Trophoblast cell (in vitro differentiated cells and primary cell): ENCODE data around the gene FLACC1.
"Not testable (repeated sequence)": the region's sequence is repeated elsewhere in the genome, so short reads cannot be mapped to it uniquely, and the experiment has no call there.

Source experiments
- DNase-seq, 2 donors: peaks; one replicate each; pipeline ENCODE4 v3.0.0-alpha.2; 2016
- H2AFZ ChIP-seq: 2 replicates; pipeline ENCODE4 v1.6.1; 2013; ENCODE audit warnings: low read length, moderate library complexity, mild to moderate bottlenecking; ENCODE audit not compliant: insufficient read depth, poor library complexity
- H2AK5ac ChIP-seq: 2 replicates; pipeline ENCODE4 v1.6.1; 2013; ENCODE audit warnings: mild to moderate bottlenecking, low read length
- H2BK120ac ChIP-seq: 2 replicates; pipeline ENCODE4 v1.6.1; 2013; ENCODE audit warnings: low read length, mild to moderate bottlenecking, moderate library complexity; ENCODE audit not compliant: insufficient read depth, poor library complexity
- H2BK12ac ChIP-seq: 2 replicates; pipeline ENCODE4 v1.6.1; 2013; ENCODE audit warnings: mild to moderate bottlenecking, low read length, moderate library complexity
- H2BK5ac ChIP-seq: 2 replicates; pipeline ENCODE4 v1.6.1; 2013; ENCODE audit warnings: low read length, low read depth, moderate library complexity, mild to moderate bottlenecking; ENCODE audit not compliant: poor library complexity
- H3K14ac ChIP-seq: 2 replicates; pipeline ENCODE4 v1.6.1; 2013; ENCODE audit warnings: mild to moderate bottlenecking, low read length
- H3K18ac ChIP-seq: 2 replicates; pipeline ENCODE4 v1.6.1; 2013; ENCODE audit warnings: mild to moderate bottlenecking, low read length
- H3K23ac ChIP-seq: 2 replicates; pipeline ENCODE4 v1.6.1; 2013; ENCODE audit warnings: low read length
- H3K27ac ChIP-seq: 2 replicates; pipeline ENCODE4 v1.5.1; 2013; ENCODE audit warnings: low read depth, mild to moderate bottlenecking, inconsistent platforms, low read length, moderate library complexity
- H3K27me3 ChIP-seq: 2 replicates; pipeline ENCODE4 v1.6.1; 2013; ENCODE audit warnings: inconsistent platforms, mild to moderate bottlenecking, low read length, moderate library complexity; ENCODE audit not compliant: insufficient read depth
- H3K36me3 ChIP-seq, 2 experiments: 1 replicate in 1 of 2; 2 replicates in 1 of 2; pipeline ENCODE4 v1.6.1; 2013; ENCODE audit warnings: low read length in 2 of 2, mild to moderate bottlenecking in 2 of 2, moderate library complexity in 1 of 2; ENCODE audit not compliant: insufficient read depth in 2 of 2, control insufficient read depth in 1 of 2
- H3K4ac ChIP-seq: 2 replicates; pipeline ENCODE4 v1.6.1; 2013; ENCODE audit warnings: low read depth, mild to moderate bottlenecking, low read length, moderate library complexity
- H3K4me1 ChIP-seq, 2 experiments: 1 replicate in 1 of 2; 2 replicates in 1 of 2; pipeline ENCODE4 v1.6.1; 2013; ENCODE audit warnings: low read length in 2 of 2, mild to moderate bottlenecking in 2 of 2, moderate library complexity in 1 of 2; ENCODE audit not compliant: insufficient read depth in 2 of 2, control insufficient read depth in 1 of 2
- H3K4me2 ChIP-seq: 2 replicates; pipeline ENCODE4 v1.6.1; 2013; ENCODE audit warnings: inconsistent platforms, mild to moderate bottlenecking, low read length, moderate library complexity
- H3K4me3 ChIP-seq: 2 replicates; pipeline ENCODE4 v1.5.1; 2013; ENCODE audit warnings: mild to moderate bottlenecking, low read depth, low read length, inconsistent platforms
- H3K79me1 ChIP-seq: one replicate; pipeline ENCODE4 v1.6.1; 2013; ENCODE audit warnings: low read length
- H3K79me2 ChIP-seq: 2 replicates; pipeline ENCODE4 v1.6.1; 2013; ENCODE audit warnings: low read length, mild to moderate bottlenecking; ENCODE audit not compliant: control insufficient read depth, insufficient read depth, poor library complexity
- H3K9ac ChIP-seq: 2 replicates; pipeline ENCODE4 v1.6.1; 2013; ENCODE audit warnings: mild to moderate bottlenecking, low read length
- H3K9me3 ChIP-seq: 2 replicates; pipeline ENCODE4 v1.6.1; 2013; ENCODE audit warnings: low read depth, mild to moderate bottlenecking, control low read depth, inconsistent platforms, low read length; ENCODE audit not compliant: insufficient read depth
- H4K12ac ChIP-seq: 2 replicates; pipeline ENCODE4 v1.6.1; 2013; ENCODE audit warnings: low read depth, mild to moderate bottlenecking, low read length, moderate library complexity
- H4K8ac ChIP-seq: 2 replicates; pipeline ENCODE4 v1.6.1; 2013; ENCODE audit warnings: low read depth, mild to moderate bottlenecking, low read length, moderate library complexity
- H4K91ac ChIP-seq: one replicate; pipeline ENCODE4 v1.6.1; 2013; ENCODE audit warnings: low read depth, mild to moderate bottlenecking, low read length, moderate library complexity
- WGBS: extraction: QIAGEN DNeasy Blood & Tissue Kit; methylation state at CpG from one replicate; pipeline ENCODE4 v1.1.7; 2013; ENCODE audit warnings: missing lambda C conversion rate; ENCODE audit not compliant: insufficient read length, insufficient coverage; ENCODE audit errors: extremely low coverage; 5-methylcytosine and 5-hydroxymethylcytosine counted together

FLACC1 gene

GRCh38 chr2:201378496-201379397 lies 21.6 kb upstream of the FLACC1 start:
- H2AK5ac ChIP-seq: no peak overlapping the region
- no peak overlapping the region for H2AFZ ChIP-seq
- H3K23ac ChIP-seq: no peak overlapping the region
- no peak overlapping the region for H3K9ac ChIP-seq
- peak overlapping the region; percentile 77 for H4K8ac ChIP-seq
- no peaks in the 10 kb centered on the region for H3K9me3 ChIP-seq
- H3K27ac ChIP-seq: peak overlapping the region; percentile 84
- peak overlapping the region; percentile 93 for H4K91ac ChIP-seq
- H2BK12ac ChIP-seq: peak overlapping the region; percentile 96
- no peaks in the 10 kb centered on the region for H3K27me3 ChIP-seq
- H3K4ac ChIP-seq: no peak overlapping the region
- no peak overlapping the region for H3K18ac ChIP-seq
- WGBS: no CpG with 5 or more reads among the region's 5 CpGs
- H3K36me3 ChIP-seq: peaks cover 7 to 9% of the 10 kb centered on the region in 2 experiments
- peak overlapping the region; percentile 43 for H4K12ac ChIP-seq
- H2BK5ac ChIP-seq: peak overlapping the region; percentile 86
- no peak overlapping the region for H3K4me3 ChIP-seq
- H3K79me2 ChIP-seq: peaks cover 6% of the 10 kb centered on the region
- no peak overlapping the region for H3K4me2 ChIP-seq
- peak overlapping the region; percentile 93 for H2BK120ac ChIP-seq
- H3K79me1 ChIP-seq: peaks cover 13% of the 10 kb centered on the region
- H3K4me1 ChIP-seq: peaks cover 9 to 10% of the 10 kb centered on the region in 2 experiments
- DNase-seq: no peak
- H3K14ac ChIP-seq: no peak overlapping the region

- peak overlapping the region; percentile 99 for H2BK12ac ChIP-seq
- no peak overlapping the region for H3K4ac ChIP-seq
- H3K23ac ChIP-seq: no peak overlapping the region
- H3K4me2 ChIP-seq: no peak overlapping the region
- peak overlapping the region; percentile 76 for H4K91ac ChIP-seq
- H3K27ac ChIP-seq: no peak overlapping the region
- H3K14ac ChIP-seq: peak overlapping the region; percentile 92
- no peak for DNase-seq
- H2AFZ ChIP-seq: no peak overlapping the region
- peaks cover 6% of the 10 kb centered on the region for H3K79me2 ChIP-seq
- peaks cover 13% of the 10 kb centered on the region for H3K79me1 ChIP-seq
- peaks cover 9 to 10% of the 10 kb centered on the region in 2 experiments for H3K4me1 ChIP-seq
- H3K36me3 ChIP-seq: peaks cover 5 to 9% of the 10 kb centered on the region in 2 experiments
- H3K9ac ChIP-seq: no peak overlapping the region
- H3K9me3 ChIP-seq: no peaks in the 10 kb centered on the region
- H2BK5ac ChIP-seq: peak overlapping the region; percentile 57
- no peak overlapping the region for H4K12ac ChIP-seq
- WGBS: no CpG with 5 or more reads among the region's 3 CpGs
- H4K8ac ChIP-seq: peak overlapping the region; percentile 23
- no peaks in the 10 kb centered on the region for H3K27me3 ChIP-seq
- H2AK5ac ChIP-seq: peak overlapping the region; percentile 82
- H2BK120ac ChIP-seq: peak overlapping the region; percentile 91
- peak overlapping the region; percentile 95 for H3K18ac ChIP-seq
- H3K4me3 ChIP-seq: no peak overlapping the region
These were observed 20.1 kb upstream of the FLACC1 start for GRCh38 chr2:201377218-201377617.

GRCh38 chr2:201369775-201370174 lies 12.6 kb upstream of the FLACC1 start:
- Histone ChIP-seq H3K9me3 (no peaks in the 10 kb centered on the region), H3K36me3 (peaks cover 0 to 2% of the 10 kb centered on the region in 2 experiments), H3K18ac (no peak overlapping the region), H2BK12ac (no peak overlapping the region), H4K12ac (no peak overlapping the region), H2BK120ac (no peak overlapping the region), H3K79me2 (no peaks in the 10 kb centered on the region), H2AFZ (no peak overlapping the region), H3K9ac (no peak overlapping the region), H4K8ac (no peak overlapping the region), H3K79me1 (no peaks in the 10 kb centered on the region), H3K23ac (no peak overlapping the region), H4K91ac (no peak overlapping the region), H3K4me1 (no peaks in the 10 kb centered on the region), H2BK5ac (no peak overlapping the region), H3K4me3 (no peak overlapping the region), H3K27ac (no peak overlapping the region), H2AK5ac (no peak overlapping the region), H3K4me2 (no peak overlapping the region), H3K27me3 (no peaks in the 10 kb centered on the region), H3K4ac (no peak overlapping the region), H3K14ac (no peak overlapping the region)
- WGBS: no CpG with 5 or more reads among the region's 11 CpGs
- no peak for DNase-seq

- not testable (repeated sequence) for H2AFZ ChIP-seq, H3K9me3 ChIP-seq, H3K4ac ChIP-seq, H4K12ac ChIP-seq, H3K4me1 ChIP-seq, H3K27me3 ChIP-seq, H3K18ac ChIP-seq, H3K36me3 ChIP-seq, H3K27ac ChIP-seq, H2BK5ac ChIP-seq, H4K8ac ChIP-seq, H4K91ac ChIP-seq, H3K14ac ChIP-seq, DNase-seq, H3K23ac ChIP-seq, H3K4me2 ChIP-seq, H2BK120ac ChIP-seq, H3K4me3 ChIP-seq, H3K79me1 ChIP-seq, H3K9ac ChIP-seq, H2BK12ac ChIP-seq, H3K79me2 ChIP-seq, H2AK5ac ChIP-seq
- no CpG with 5 or more reads among the region's 8 CpGs for WGBS
These were observed 12.2 kb upstream of the FLACC1 start for GRCh38 chr2:201369318-201369717.
